ENCODE data around the gene ACTRT2.

Gene ACTRT2

DNA sequence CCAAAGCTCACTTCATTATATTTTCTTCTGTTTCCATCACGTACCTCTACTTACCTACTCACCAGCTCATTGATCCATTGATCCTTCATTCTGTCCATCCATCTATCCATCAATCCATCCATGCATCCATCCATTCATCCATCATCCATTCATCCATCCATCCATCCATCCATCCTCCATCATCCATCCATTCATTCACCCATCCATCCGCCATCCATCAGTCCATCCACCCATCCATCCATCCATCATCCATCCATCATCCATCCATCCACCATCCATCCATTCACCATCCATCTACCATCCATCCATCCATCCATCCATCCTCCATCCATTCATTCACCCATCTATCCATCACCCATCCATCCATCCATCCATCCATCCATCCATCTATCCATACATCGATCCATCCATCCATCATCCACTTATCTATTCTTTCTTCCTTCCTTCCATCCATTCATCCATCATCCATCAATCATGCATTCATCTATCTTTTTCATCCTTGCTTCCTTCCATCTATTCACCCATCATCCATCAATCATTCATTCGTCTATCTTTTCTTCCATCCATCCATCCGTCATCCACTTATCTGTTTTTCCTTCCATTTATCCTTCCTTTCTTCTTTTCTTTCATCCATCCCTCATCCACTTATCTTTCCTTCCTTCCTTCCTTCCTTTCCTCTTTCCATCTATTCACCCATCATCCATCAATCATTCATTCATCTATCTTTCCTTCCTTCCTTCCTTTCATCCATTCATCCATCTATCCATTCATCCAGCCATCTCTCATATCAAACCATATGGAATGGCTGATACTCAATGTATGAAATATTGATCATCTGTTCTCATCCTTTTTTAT lies 35.3 kb upstream of the ACTRT2 start:
- TF ChIP-seq, protein P1, sequence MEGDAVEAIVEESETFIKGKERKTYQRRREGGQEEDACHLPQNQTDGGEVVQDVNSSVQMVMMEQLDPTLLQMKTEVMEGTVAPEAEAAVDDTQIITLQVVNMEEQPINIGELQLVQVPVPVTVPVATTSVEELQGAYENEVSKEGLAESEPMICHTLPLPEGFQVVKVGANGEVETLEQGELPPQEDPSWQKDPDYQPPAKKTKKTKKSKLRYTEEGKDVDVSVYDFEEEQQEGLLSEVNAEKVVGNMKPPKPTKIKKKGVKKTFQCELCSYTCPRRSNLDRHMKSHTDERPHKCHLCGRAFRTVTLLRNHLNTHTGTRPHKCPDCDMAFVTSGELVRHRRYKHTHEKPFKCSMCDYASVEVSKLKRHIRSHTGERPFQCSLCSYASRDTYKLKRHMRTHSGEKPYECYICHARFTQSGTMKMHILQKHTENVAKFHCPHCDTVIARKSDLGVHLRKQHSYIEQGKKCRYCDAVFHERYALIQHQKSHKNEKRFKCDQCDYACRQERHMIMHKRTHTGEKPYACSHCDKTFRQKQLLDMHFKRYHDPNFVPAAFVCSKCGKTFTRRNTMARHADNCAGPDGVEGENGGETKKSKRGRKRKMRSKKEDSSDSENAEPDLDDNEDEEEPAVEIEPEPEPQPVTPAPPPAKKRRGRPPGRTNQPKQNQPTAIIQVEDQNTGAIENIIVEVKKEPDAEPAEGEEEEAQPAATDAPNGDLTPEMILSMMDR (conservative IDR thresholded peaks at IDR 0.05; ENCODE audit: low read depth, low read length): no peak
- no peak overlapping the region for H3K4me3 ChIP-seq (IDR thresholded peaks at IDR 0.05; ENCODE audit: insufficient read depth, low read depth, low read length)

GRCh38 chr1:2986549-2987305 lies 34.5 kb upstream of the ACTRT2 start:
- H3K4me3 ChIP-seq (IDR thresholded peaks at IDR 0.05; ENCODE audit: insufficient read depth, low read depth, low read length): no peak overlapping the region
- no peaks in the 10 kb centered on the region for H4K20me1 ChIP-seq (ENCODE audit: insufficient read depth)
- no peaks in the 10 kb centered on the region for H3K36me3 ChIP-seq (ENCODE audit: insufficient read depth)
- TF ChIP-seq, protein P1 (conservative IDR thresholded peaks at IDR 0.05; ENCODE audit: low read depth, low read length): no peak
- no peak overlapping the region for H3K27ac ChIP-seq
- peaks cover 34% of the 10 kb centered on the region for H3K27me3 ChIP-seq (ENCODE audit: insufficient read depth, low read depth)
- H3K9ac ChIP-seq: no peak overlapping the region
- H2AFZ ChIP-seq (ENCODE audit: low read depth): no peak overlapping the region
- H3K79me2 ChIP-seq (ENCODE audit: insufficient read depth, low read depth): no peaks in the 10 kb centered on the region
- no peaks in the 10 kb centered on the region for H3K4me1 ChIP-seq (ENCODE audit: low read depth, poor library complexity, severe bottlenecking)
- H3K4me2 ChIP-seq: no peak overlapping the region

More for the DNA sequence above, 35.3 kb upstream of the ACTRT2 start:
- Histone ChIP-seq H4K20me1 (ENCODE audit: insufficient read depth) (no peaks in the 10 kb centered on the region), H3K27ac (no peak overlapping the region), H2AFZ (ENCODE audit: low read depth) (no peak overlapping the region), H3K36me3 (ENCODE audit: insufficient read depth) (no peaks in the 10 kb centered on the region), H3K9ac (no peak overlapping the region), H3K27me3 (ENCODE audit: insufficient read depth, low read depth) (peaks cover 39% of the 10 kb centered on the region), H3K4me2 (no peak overlapping the region), H3K79me2 (ENCODE audit: insufficient read depth, low read depth) (no peaks in the 10 kb centered on the region), H3K4me1 (ENCODE audit: low read depth, poor library complexity, severe bottlenecking) (no peaks in the 10 kb centered on the region)

DNA sequence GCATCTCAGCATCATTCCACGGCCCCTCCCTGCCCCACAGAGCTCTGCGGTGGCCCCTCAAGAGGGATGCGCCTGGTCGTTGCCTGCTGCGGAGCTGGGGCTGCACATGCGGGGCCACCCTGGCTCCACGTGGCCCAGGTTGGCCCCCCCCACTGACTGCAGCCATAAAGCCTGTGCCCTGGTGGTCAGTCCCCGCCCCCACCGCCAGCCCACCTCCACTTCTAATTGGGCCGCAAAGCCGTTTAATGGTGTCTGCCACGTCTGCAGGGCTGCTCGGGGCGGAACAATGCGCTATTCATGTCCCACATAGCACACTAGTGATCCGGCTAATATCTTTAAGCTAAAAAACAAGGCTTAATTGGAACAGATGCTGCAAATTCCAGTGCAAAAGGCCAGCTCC lies 33.5 kb upstream of the ACTRT2 start:
- TF ChIP-seq, protein P1 (conservative IDR thresholded peaks at IDR 0.05; ENCODE audit: low read depth, low read length): no peak
- Histone ChIP-seq H3K27me3 (ENCODE audit: insufficient read depth, low read depth) (peaks cover 30% of the 10 kb centered on the region), H3K36me3 (ENCODE audit: insufficient read depth) (no peaks in the 10 kb centered on the region), H2AFZ (ENCODE audit: low read depth) (no peak overlapping the region), H3K79me2 (ENCODE audit: insufficient read depth, low read depth) (no peaks in the 10 kb centered on the region), H4K20me1 (ENCODE audit: insufficient read depth) (no peaks in the 10 kb centered on the region), H3K4me3 (IDR thresholded peaks at IDR 0.05; ENCODE audit: insufficient read depth, low read depth, low read length) (no peak overlapping the region), H3K9ac (no peak overlapping the region), H3K4me2 (no peak overlapping the region), H3K4me1 (ENCODE audit: low read depth, poor library complexity, severe bottlenecking) (no peaks in the 10 kb centered on the region), H3K27ac (no peak overlapping the region)

DNA sequence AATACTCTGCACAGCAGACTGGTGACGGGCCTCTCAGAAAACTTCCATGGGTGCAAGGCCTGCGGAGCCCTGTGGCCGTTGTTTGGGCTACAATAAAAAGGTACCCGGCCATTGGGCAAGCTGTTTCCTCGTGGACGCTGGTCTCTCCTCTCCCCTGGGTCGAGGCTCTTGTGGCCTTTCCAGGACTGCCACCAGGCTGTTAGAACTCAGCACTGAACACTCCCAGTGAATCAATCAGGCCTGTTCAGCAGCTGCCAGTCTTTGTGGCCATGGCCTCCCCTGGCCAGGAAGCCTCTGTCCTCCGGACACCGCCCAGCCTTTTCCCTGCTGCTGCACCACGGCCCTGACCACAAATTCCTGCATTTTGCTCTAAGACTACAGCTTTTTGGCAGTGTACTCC lies 33.0 kb upstream of the ACTRT2 start:
- H3K9ac ChIP-seq: no peak overlapping the region
- no peak overlapping the region for H3K4me2 ChIP-seq
- no peak overlapping the region for H2AFZ ChIP-seq (ENCODE audit: low read depth)
- H3K27ac ChIP-seq: no peak overlapping the region
- no peaks in the 10 kb centered on the region for H4K20me1 ChIP-seq (ENCODE audit: insufficient read depth)
- no peak overlapping the region for H3K4me3 ChIP-seq (IDR thresholded peaks at IDR 0.05; ENCODE audit: insufficient read depth, low read depth, low read length)
- TF ChIP-seq, protein P1 (conservative IDR thresholded peaks at IDR 0.05; ENCODE audit: low read depth, low read length): no peak
- H3K4me1 ChIP-seq (ENCODE audit: low read depth, poor library complexity, severe bottlenecking): no peaks in the 10 kb centered on the region
- no peaks in the 10 kb centered on the region for H3K36me3 ChIP-seq (ENCODE audit: insufficient read depth)
- peaks cover 25% of the 10 kb centered on the region for H3K27me3 ChIP-seq (ENCODE audit: insufficient read depth, low read depth)
- H3K79me2 ChIP-seq (ENCODE audit: insufficient read depth, low read depth): no peaks in the 10 kb centered on the region

All from KMS-11 (cell line).